DOHH2 (cell line): ENCODE measurements around the gene CIC.

ENCODE experiments used
- H3F3A ChIP-seq: fragments of 200-600 bp; sonication (generic), shearing (Covaris generic); 2 replicates; pipeline ENCODE4 v1.6.0; 2016; ENCODE audit warnings: antibody characterized with exemption, mild to moderate bottlenecking; ENCODE audit not compliant: control insufficient read depth, insufficient read depth
- H3K27ac ChIP-seq: fragments of 200-600 bp; sonication (generic); 2 replicates; pipeline ENCODE4 v1.5.1; 2014; ENCODE audit warnings: low read depth, mild to moderate bottlenecking, low read length, moderate library complexity
- H3K27me3 ChIP-seq: fragments of 200-600 bp; sonication (generic); 2 replicates; pipeline ENCODE4 v1.6.1; 2014; ENCODE audit warnings: mild to moderate bottlenecking, low read length, mixed read lengths; ENCODE audit not compliant: control insufficient read depth
- H3K36me3 ChIP-seq: fragments of 200-600 bp; sonication (generic); 2 replicates; pipeline ENCODE4 v1.6.1; 2014; ENCODE audit warnings: mild to moderate bottlenecking, low read length, moderate library complexity, mixed read lengths; ENCODE audit not compliant: control insufficient read depth
- H3K4me1 ChIP-seq: fragments of 200-600 bp; sonication (generic); 2 replicates; pipeline ENCODE4 v1.6.1; 2014; ENCODE audit warnings: mild to moderate bottlenecking, low read length, mixed read lengths; ENCODE audit not compliant: control insufficient read depth
- H3K4me2 ChIP-seq: fragments of 200-600 bp; sonication (generic); 2 replicates; pipeline ENCODE4 v1.6.0; 2014; ENCODE audit warnings: mild to moderate bottlenecking, low read length, moderate library complexity
- H3K4me3 ChIP-seq: fragments of 200-600 bp; sonication (generic); 2 replicates; pipeline ENCODE4 v1.5.1; 2014; ENCODE audit warnings: mild to moderate bottlenecking, low read length, mixed read lengths
- H3K79me2 ChIP-seq: fragments of 200-600 bp; sonication (generic); 2 replicates; pipeline ENCODE4 v1.6.1; 2014; ENCODE audit warnings: mild to moderate bottlenecking, low read length, mixed read lengths; ENCODE audit not compliant: control insufficient read depth
- H3K9me2 ChIP-seq: fragments of 200-600 bp; sonication (generic); replicated peaks from 2 replicates; pipeline ENCODE4 v1.6.1; 2014; ENCODE audit warnings: mild to moderate bottlenecking, low read length, mixed read lengths; ENCODE audit not compliant: control insufficient read depth
- H3K9me3 ChIP-seq: fragments of 200-600 bp; sonication (generic); 2 replicates; pipeline ENCODE4 v1.6.1; 2014; ENCODE audit warnings: antibody characterized with exemption, low read length, mixed read lengths; ENCODE audit not compliant: control insufficient read depth, insufficient read depth
- H4K20me1 ChIP-seq: fragments of 200-600 bp; sonication (generic); 2 replicates; pipeline ENCODE4 v1.6.0; 2014; ENCODE audit warnings: low read depth, mild to moderate bottlenecking, antibody characterized with exemption, low read length, moderate library complexity; ENCODE audit not compliant: control insufficient read depth, insufficient read depth
- CTCF ChIP-seq: fragments of 200-600 bp; sonication (generic); IDR thresholded peaks from one replicate; pipeline ENCODE4 v1.5.1; 2014; ENCODE audit warnings: antibody characterized with exemption, mild to moderate bottlenecking, low read depth, low read length; ENCODE audit not compliant: poor library complexity, severe bottlenecking
- EZH2phosphoT487 ChIP-seq: fragments of 200-600 bp; sonication (generic); IDR thresholded peaks from 2 replicates; pipeline ENCODE4 v1.6.1; 2017; ENCODE audit warnings: borderline replicate concordance, mild to moderate bottlenecking, antibody characterized with exemption, low read length, moderate library complexity, mixed read lengths

CIC gene

GRCh38 chr19:42271045-42271419 is 2.0 kb downstream of the CIC start:
- Histone ChIP-seq H3F3A (peaks cover 3% of the 10 kb centered on the region; the same call in 1 of the 2 replicates), H3K36me3 (peaks cover 6% of the 10 kb centered on the region; the same call in 1 of the 2 replicates), H3K4me2 (peak overlapping the region; percentile 94), H3K79me2 (peaks cover 19% of the 10 kb centered on the region), H3K4me1 (peaks cover 27% of the 10 kb centered on the region), H4K20me1 (no peaks in the 10 kb centered on the region), H3K27me3 (no peaks in the 10 kb centered on the region), H3K27ac (no peak overlapping the region), H3K4me3 (peak overlapping the region; percentile 94), H3K9me3 (no peaks in the 10 kb centered on the region), H3K9me2 (no peaks in the 10 kb centered on the region)
- TF ChIP-seq EZH2phosphoT487 (no peak), CTCF (no peak)

- Histone ChIP-seq H3F3A (peaks cover 3% of the 10 kb centered on the region; the same call in 1 of the 2 replicates), H3K4me3 (no peak overlapping the region), H3K79me2 (peaks cover 19% of the 10 kb centered on the region), H3K4me2 (no peak overlapping the region), H3K9me3 (no peaks in the 10 kb centered on the region), H3K27me3 (no peaks in the 10 kb centered on the region), H3K9me2 (no peaks in the 10 kb centered on the region), H4K20me1 (no peaks in the 10 kb centered on the region), H3K27ac (no peak overlapping the region), H3K36me3 (peaks cover 6% of the 10 kb centered on the region; the same call in 1 of the 2 replicates), H3K4me1 (peaks cover 27% of the 10 kb centered on the region)
- TF ChIP-seq CTCF: no peak
- TF ChIP-seq EZH2phosphoT487: no peak
These were observed 2.9 kb downstream of the CIC start for GRCh38 chr19:42271861-42272534.

DNA sequence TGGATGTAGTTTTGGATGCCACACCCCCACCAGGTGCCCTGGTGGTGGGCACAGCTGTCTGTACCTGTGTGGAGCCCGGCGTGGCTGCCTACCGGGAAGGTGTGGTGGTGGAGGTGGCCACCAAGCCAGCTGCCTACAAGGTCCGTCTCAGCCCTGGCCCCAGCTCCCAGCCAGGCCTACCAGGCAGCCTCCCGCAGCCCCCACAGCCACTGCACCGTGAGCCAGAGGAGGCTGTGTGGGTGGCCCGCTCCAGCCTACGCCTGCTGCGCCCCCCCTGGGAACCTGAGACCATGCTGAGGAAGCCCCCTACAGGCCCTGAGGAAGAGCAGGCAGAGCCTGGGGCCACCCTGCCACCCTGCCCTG is 3.5 kb downstream of the CIC start:
- no peaks in the 10 kb centered on the region for H4K20me1 ChIP-seq
- peaks cover 3% of the 10 kb centered on the region; the same call in 1 of the 2 replicates for H3F3A ChIP-seq
- H3K27me3 ChIP-seq: no peaks in the 10 kb centered on the region
- H3K4me2 ChIP-seq: no peak overlapping the region
- TF ChIP-seq CTCF: no peak
- TF ChIP-seq EZH2phosphoT487: no peak
- H3K4me3 ChIP-seq: no peak overlapping the region
- no peaks in the 10 kb centered on the region for H3K9me2 ChIP-seq
- peaks cover 26% of the 10 kb centered on the region for H3K4me1 ChIP-seq
- H3K27ac ChIP-seq: no peak overlapping the region
- H3K79me2 ChIP-seq: peaks cover 19% of the 10 kb centered on the region
- peaks cover 6% of the 10 kb centered on the region; the same call in 1 of the 2 replicates for H3K36me3 ChIP-seq
- no peaks in the 10 kb centered on the region for H3K9me3 ChIP-seq
